Adrenal gland (tissue), 5 donors: Measurements from ENCODE around the gene CA5A.

Source experiments
- POLR2A ChIP-seq, 2 donors: fragments of 450-650 bp; IDR thresholded peaks; one replicate each; pipeline ENCODE4 v1.6.1; 2017; ENCODE audit warnings: antibody characterized with exemption in 2 of 2, mild to moderate bottlenecking in 2 of 2, moderate library complexity in 1 of 2
- TF ChIP-seq, protein P1 (sequence below), 6 experiments: fragments of 450-650 bp in 4 of 6; fragments of 200-600 bp in 2 of 6; sonication (generic) in 1 of 6; IDR thresholded peaks; 1 replicate in 5 of 6; 2 replicates in 1 of 6; pipeline versions ENCODE4 v1.5.1 to v1.8.0; 2016 to 2021; ENCODE audit warnings: antibody characterized with exemption in 6 of 6, mild to moderate bottlenecking in 2 of 6, moderate library complexity in 1 of 6
- donor health status: DM: no; HTN: no; CAD: no.

DNA sequence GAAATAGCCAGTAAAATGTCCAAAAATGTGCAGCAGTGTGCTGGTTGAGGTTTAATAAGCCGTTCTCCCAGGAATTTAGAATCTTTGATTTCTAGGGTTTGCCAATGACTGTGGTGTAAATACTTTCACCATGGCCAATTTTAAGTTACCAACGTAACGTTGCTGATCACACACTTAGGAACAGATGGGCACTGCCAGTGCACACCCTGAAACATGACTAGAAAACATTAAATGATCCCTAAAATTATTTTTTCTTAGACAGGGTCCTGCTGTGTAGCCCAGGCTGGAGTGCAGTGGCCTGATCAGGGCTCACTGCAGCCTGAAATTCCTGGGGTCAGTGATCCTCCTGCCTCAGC, 3.2 kb downstream of the CA5A start:
- TF ChIP-seq, protein P1, sequence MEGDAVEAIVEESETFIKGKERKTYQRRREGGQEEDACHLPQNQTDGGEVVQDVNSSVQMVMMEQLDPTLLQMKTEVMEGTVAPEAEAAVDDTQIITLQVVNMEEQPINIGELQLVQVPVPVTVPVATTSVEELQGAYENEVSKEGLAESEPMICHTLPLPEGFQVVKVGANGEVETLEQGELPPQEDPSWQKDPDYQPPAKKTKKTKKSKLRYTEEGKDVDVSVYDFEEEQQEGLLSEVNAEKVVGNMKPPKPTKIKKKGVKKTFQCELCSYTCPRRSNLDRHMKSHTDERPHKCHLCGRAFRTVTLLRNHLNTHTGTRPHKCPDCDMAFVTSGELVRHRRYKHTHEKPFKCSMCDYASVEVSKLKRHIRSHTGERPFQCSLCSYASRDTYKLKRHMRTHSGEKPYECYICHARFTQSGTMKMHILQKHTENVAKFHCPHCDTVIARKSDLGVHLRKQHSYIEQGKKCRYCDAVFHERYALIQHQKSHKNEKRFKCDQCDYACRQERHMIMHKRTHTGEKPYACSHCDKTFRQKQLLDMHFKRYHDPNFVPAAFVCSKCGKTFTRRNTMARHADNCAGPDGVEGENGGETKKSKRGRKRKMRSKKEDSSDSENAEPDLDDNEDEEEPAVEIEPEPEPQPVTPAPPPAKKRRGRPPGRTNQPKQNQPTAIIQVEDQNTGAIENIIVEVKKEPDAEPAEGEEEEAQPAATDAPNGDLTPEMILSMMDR (IDR thresholded peaks at IDR 0.05): no peak
- no peak for TF ChIP-seq POLR2A (IDR thresholded peaks at IDR 0.05)
